WERI-Rb-1 (cell line): ENCODE data around the gene ZNF853.

Experiments
- DNase-seq: peaks from one replicate; pipeline ENCODE4 v3.0.0-alpha.2; 2020
- H3K27ac ChIP-seq: fragments of 250-450 bp; sonication (Bioruptor Pico); 2 replicates; pipeline ENCODE4 v1.5.1; 2020; ENCODE audit warnings: mild to moderate bottlenecking, moderate library complexity
- H3K27me3 ChIP-seq: fragments of 250-450 bp; sonication (Bioruptor Pico); 2 replicates; pipeline ENCODE4 v1.5.1; 2021; ENCODE audit warnings: mild to moderate bottlenecking, low read depth, moderate library complexity; ENCODE audit not compliant: insufficient read depth, severe bottlenecking
- H3K36me3 ChIP-seq: fragments of 250-450 bp; sonication (Bioruptor Pico); 2 replicates; pipeline ENCODE4 v1.5.1; 2020; ENCODE audit warnings: mild to moderate bottlenecking, moderate library complexity
- H3K4me3 ChIP-seq: 2 replicates; pipeline ENCODE4 v1.5.1; 2011; ENCODE audit warnings: low read depth, mild to moderate bottlenecking, control low read depth, low read length
- H3K9me3 ChIP-seq: fragments of 250-450 bp; sonication (Bioruptor Pico); 2 replicates; pipeline ENCODE4 v1.5.1; 2021; ENCODE audit warnings: mild to moderate bottlenecking, moderate library complexity; ENCODE audit not compliant: severe bottlenecking
- TF ChIP-seq, protein P1 (sequence below): IDR thresholded peaks from 2 replicates; pipeline ENCODE4 v1.5.1; 2011; ENCODE audit warnings: low read depth, mild to moderate bottlenecking, control low read depth, inconsistent platforms, low read length

ZNF853 gene

DNA sequence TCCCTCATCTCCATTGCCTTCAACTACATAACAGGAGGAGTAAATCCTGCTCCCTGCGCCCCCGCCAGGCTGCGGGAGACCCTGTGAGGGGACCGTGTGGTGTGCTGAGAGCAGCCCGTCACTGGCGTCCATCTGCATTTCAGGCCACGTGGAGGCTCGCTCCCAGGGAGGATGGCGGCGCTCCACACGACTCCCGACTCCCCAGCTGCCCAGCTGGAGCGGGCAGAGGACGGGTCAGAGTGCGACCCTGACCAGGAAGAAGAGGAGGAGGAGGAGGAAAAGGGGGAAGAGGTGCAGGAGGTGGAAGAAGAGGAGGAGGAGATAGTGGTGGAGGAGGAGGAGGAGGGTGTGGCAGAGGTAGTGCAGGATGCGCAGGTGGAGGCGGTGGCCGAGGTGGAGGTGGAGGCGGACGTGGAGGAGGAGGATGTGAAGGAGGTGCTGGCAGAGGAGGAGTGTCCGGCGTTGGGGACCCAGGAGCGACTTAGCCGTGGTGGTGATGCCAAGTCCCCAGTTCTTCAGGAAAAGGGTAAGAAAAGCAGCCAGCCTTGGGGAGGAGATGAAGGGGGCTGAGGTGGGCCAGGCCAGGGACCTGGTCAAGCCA, 26.9 kb downstream of the ZNF853 start:
- H3K4me3 ChIP-seq = no peak overlapping the region
- H3K27ac ChIP-seq = no peak overlapping the region
- no peaks in the 10 kb centered on the region for H3K9me3 ChIP-seq
- peaks cover 85% of the 10 kb centered on the region for H3K36me3 ChIP-seq
- H3K27me3 ChIP-seq = no peaks in the 10 kb centered on the region
- TF ChIP-seq, protein P1, sequence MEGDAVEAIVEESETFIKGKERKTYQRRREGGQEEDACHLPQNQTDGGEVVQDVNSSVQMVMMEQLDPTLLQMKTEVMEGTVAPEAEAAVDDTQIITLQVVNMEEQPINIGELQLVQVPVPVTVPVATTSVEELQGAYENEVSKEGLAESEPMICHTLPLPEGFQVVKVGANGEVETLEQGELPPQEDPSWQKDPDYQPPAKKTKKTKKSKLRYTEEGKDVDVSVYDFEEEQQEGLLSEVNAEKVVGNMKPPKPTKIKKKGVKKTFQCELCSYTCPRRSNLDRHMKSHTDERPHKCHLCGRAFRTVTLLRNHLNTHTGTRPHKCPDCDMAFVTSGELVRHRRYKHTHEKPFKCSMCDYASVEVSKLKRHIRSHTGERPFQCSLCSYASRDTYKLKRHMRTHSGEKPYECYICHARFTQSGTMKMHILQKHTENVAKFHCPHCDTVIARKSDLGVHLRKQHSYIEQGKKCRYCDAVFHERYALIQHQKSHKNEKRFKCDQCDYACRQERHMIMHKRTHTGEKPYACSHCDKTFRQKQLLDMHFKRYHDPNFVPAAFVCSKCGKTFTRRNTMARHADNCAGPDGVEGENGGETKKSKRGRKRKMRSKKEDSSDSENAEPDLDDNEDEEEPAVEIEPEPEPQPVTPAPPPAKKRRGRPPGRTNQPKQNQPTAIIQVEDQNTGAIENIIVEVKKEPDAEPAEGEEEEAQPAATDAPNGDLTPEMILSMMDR = no peak
- DNase-seq = no peak

DNA sequence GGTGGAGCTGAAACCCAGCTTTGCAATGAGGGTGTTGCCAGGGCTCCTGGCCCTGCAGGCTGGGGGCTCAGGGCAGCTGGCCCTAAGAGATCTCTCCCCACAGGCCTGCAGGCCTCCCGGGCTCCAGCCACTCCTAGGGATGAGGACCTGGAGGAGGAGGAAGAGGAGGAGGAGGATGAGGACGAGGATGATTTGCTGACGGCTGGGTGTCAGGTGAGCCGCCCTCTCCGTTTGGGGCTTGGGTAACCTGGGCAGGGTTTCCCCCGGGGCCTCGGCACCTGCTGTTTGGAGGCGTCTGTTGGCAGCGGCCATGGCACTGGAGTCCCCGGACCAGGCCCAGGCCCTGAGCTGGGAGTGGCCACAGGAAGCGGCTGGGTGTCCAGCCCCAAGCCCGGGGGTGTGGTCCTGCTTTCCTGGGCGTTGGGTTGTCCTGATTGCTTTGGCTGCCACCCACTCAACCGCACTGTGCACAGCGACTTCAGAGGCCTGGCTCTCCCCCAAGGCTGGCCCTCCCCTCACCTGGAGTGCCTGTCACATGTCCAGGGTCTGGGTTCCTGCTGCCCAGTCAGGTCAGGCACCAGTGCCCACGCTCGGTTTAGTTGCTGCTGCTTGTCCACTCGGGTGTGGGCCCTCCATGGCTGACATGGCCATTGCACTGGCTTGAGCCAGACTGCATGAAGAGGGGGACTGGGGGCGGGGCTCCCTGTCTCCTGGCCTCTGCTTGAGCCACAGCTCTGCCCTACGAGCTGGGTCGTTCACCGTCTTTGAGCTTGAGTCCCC, 27.6 kb downstream of the ZNF853 start:
- Histone ChIP-seq H3K27ac (no peak overlapping the region), H3K36me3 (peaks cover 92% of the 10 kb centered on the region), H3K9me3 (no peaks in the 10 kb centered on the region), H3K27me3 (no peaks in the 10 kb centered on the region), H3K4me3 (no peak overlapping the region)
- TF ChIP-seq, protein P1 = no peak
- no peak for DNase-seq

DNA sequence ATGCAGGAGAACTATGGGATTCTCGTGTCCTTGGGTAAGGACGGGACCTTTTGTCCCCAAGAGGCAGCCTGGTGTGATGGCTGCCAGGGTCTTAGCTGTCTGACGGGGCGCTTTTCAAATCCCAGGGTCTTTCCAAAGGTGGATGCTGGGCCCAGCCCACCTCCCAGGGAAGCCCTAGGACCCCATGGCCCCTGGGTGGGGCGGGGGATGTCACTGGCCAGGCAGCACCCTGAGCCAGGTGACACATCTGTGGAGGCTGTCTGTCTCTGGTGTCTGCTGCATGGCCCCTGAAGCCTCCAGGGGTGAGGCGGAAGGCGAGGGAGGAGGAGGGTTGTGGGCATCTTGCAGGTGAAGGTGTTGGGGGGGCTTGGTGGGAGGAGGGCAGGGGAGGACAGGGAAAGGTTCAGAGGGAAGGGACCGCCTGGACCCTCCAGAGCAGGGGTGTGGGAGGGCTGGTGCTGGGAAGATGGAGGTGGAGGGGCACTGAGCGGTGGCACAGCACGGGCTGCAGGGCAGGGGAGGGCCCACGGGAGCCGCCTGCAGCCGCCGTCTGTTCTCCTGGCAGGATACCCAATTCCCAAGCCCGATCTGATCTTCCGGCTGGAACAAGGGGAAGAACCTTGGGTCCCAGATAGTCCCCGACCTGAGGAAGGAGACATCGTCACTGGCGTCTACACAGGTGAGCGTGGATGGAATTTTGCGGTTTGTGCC, 28.7 kb downstream of the ZNF853 start:
- DNase-seq = no peak
- H3K36me3 ChIP-seq = peaks cover 94% of the 10 kb centered on the region
- no peak overlapping the region for H3K4me3 ChIP-seq
- no peaks in the 10 kb centered on the region for H3K27me3 ChIP-seq
- no peaks in the 10 kb centered on the region for H3K9me3 ChIP-seq
- TF ChIP-seq, protein P1 = no peak
- no peak overlapping the region for H3K27ac ChIP-seq

DNA sequence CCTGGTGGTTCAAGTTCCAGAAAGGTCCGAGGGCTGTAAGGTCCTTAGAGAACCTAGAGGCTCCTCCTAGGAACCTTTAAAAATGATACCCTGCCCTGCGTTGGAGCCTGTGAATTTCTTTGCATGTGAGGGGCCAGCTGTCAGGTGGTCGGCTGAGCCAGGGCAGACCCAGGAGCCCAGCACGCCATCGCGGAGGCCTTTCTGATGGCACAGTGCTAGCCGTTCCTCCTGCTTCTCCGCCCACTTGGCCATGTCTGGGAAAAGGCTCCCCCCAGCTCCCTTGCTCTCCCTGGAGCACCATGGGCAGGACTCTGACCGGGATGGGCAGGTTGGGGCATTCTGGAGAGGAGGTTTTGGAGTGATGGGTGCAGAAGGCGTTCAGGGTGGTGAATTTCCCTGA, 29.3 kb downstream of the ZNF853 start:
- TF ChIP-seq, protein P1 = no peak
- no peak overlapping the region for H3K27ac ChIP-seq
- peaks cover 94% of the 10 kb centered on the region for H3K36me3 ChIP-seq
- no peaks in the 10 kb centered on the region for H3K9me3 ChIP-seq
- no peak for DNase-seq
- H3K27me3 ChIP-seq = no peaks in the 10 kb centered on the region
- no peak overlapping the region for H3K4me3 ChIP-seq

DNA sequence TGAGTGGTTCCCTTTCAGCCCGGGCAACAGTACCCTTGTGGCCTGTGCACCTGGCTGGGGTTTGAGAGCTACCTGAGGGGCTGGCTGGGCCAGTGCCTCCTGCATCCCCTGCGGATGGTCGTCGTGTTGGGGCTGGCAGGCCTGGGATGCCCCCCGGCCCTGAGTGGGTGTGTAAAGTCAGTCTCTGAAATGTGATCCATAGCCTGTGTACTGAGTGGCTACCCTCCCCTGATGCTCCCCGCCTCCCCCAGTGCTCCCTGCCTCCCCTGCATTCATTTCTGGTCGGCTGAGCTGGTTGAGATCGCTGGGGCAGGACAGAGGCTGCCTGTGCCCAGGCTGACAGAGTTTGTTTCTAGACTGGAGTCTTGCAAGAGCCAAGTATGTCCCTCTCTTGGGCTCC, 31.1 kb downstream of the ZNF853 start:
- no peak for DNase-seq
- H3K4me3 ChIP-seq = no peak overlapping the region
- no peak overlapping the region for H3K27ac ChIP-seq
- H3K9me3 ChIP-seq = no peaks in the 10 kb centered on the region
- TF ChIP-seq, protein P1 = no peak
- H3K36me3 ChIP-seq = peaks cover 94% of the 10 kb centered on the region
- no peaks in the 10 kb centered on the region for H3K27me3 ChIP-seq
